ENCODE results near the gene CRYBG2. TPM values are rescaled to one million over a fixed set of nuclear protein-coding genes. Genes with fewer than 3 reads are reported as not detected.

Gene CRYBG2
- total and polyA plus RNA-seq, 10 of the 15 experiments (the other 5 are each of a cell fraction or from before 2014, with no cell fraction given), result 0.03 to 1.2 (median 0.11) TPM; not detected in 4

GRCh38 chr1:26295194-26296138, 58.5 kb downstream of the CRYBG2 start:
- WGBS (ENCODE audit: insufficient coverage, insufficient replicate concordance, low lambda C conversion rate, missing lambda C conversion rate), result 84% methylated on average over 17 of the region's 22 CpGs
- in situ Hi-C loops (cut with MboI), result no loop called here
- SMC1A ChIA-PET (ENCODE audit: uncharacterized antibody, unreplicated experiment), result interaction anchor here (0.7 kb wide), 1 partner anchor 396 kb away, joined by 3 read pairs; no protein-coding TSS in a partner anchor
- H3K27me3 ChIP-seq (replicated peaks in 1 of 2; ENCODE audit: control insufficient read depth in 2 of 2, insufficient read depth in 2 of 2, low read length in 1 of 2), result no peaks in the 10 kb centered on the region
- intact Hi-C loops (cut with micrococcal nuclease; ENCODE audit: unreplicated experiment), result no loop called here
- no peak overlapping the region for H3K4me3 ChIP-seq
- no peak for ATAC-seq
- H3K4me2 ChIP-seq (ENCODE audit: control insufficient read depth, insufficient read depth), result no peak overlapping the region
- H3K79me2 ChIP-seq (ENCODE audit: control insufficient read depth, insufficient read depth, low read length), result no peaks in the 10 kb centered on the region
- no peaks in the 10 kb centered on the region for H3K36me3 ChIP-seq (ENCODE audit: control insufficient read depth in 2 of 2, insufficient read depth in 2 of 2, low read length in 1 of 2)
- no peaks in the 10 kb centered on the region for H4K20me1 ChIP-seq (ENCODE audit: control insufficient read depth, insufficient read depth)
- DNase-seq (ENCODE audit: low read depth, low spot score), result no peak
- peaks cover 10% of the 10 kb centered on the region for H3K4me1 ChIP-seq (ENCODE audit: control insufficient read depth, insufficient read depth, low read length)
- H3K9me3 ChIP-seq (replicated peaks; ENCODE audit: control insufficient read depth, insufficient read depth, low read length), result no peaks in the 10 kb centered on the region
- H3K9ac ChIP-seq (ENCODE audit: control insufficient read depth, insufficient read depth, low read length), result no peak overlapping the region
- CTCF ChIA-PET, result interaction anchor here (0.6 kb wide), 1 partner anchor 12 kb away, joined by 3 read pairs; no protein-coding TSS in a partner anchor
- no peak overlapping the region for H2AFZ ChIP-seq (ENCODE audit: control insufficient read depth, low read depth, low read length)
- FAIRE-seq, result no peak
- H3K27ac ChIP-seq (ENCODE audit: control insufficient read depth, insufficient read depth), result no peak overlapping the region
- POLR2A ChIA-PET, result interaction anchor here (0.5 kb wide), 1 partner anchor 12 kb away, joined by 5 read pairs; no protein-coding TSS in a partner anchor
- RAD21 ChIA-PET (ENCODE audit: unreplicated experiment), result no interaction called here
- TF ChIP-seq PML (IDR thresholded peaks at IDR 0.05; ENCODE audit: low read length) (no peak), CHD2 (IDR thresholded peaks at IDR 0.05; ENCODE audit: borderline replicate concordance, low read depth, low read length) (no peak), SMC3 (IDR thresholded peaks at IDR 0.05; ENCODE audit: borderline replicate concordance, low read length) (no peak), RBBP5 (conservative IDR thresholded peaks at IDR 0.05) (no peak), SMAD1 (IDR thresholded peaks at IDR 0.05; ENCODE audit: low read depth, partially characterized antibody) (no peak), SIN3A (IDR thresholded peaks at IDR 0.05; ENCODE audit: low read depth, low read length) (no peak), NFYB (IDR thresholded peaks at IDR 0.05; ENCODE audit: insufficient read depth, low read depth, low read length) (no peak)
- BruUV-seq (replicated peaks), result no TSS peak

Data from GM12878 (cell line).